Inferior parietal cortex (tissue), 1 donor: ENCODE results near the gene PRDM7.
A peak's percentile ranks its signal among the peaks of the same experiment; 100 is the strongest.

Source experiments
- DNase-seq: peaks from one replicate; pipeline ENCODE4 v3.0.0-alpha.2; 2016; ENCODE audit errors: extremely low spot score

Gene PRDM7

DNA sequence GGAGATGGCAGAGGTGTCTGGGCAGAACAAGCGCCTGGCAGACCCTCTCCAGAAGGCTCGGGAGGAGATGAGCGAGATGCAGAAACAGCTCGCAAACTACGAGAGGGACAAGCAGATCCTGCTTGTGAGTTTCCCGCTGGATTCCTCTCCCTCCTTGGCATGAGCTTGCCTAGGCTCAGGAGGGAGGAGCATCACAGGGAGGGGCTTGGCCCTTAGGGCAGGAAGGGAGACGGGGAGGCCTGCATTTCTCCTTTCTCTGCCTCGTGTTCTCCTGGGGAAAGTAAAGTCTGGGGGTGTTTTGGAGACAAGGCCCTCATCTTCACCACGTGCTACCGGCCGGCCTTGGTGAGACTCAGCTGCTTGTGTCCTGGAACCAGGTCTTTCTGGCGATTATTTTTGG lies 39.9 kb downstream of the PRDM7 start:
- DNase-seq = no peak

DNA sequence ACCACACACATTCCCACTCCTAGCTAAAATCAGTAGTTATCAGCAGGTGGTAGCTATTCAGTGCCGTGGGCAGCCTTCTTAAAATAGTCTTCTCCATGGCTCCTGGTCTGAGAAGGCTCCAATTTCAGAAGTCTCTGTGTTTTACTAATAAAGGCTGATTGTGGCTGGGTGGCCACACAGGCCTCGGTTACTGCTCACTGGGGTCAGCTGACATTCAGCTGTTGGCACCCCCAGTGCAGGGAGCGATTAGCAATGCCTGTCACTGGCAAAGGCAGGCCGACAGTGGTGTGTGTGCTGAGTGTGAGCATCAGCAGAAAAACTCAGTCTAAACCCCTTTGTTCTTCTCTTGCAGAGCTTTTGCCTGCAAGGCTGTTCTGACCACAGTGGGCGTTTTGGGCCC lies 41.2 kb downstream of the PRDM7 start:
- no peak for DNase-seq

DNA sequence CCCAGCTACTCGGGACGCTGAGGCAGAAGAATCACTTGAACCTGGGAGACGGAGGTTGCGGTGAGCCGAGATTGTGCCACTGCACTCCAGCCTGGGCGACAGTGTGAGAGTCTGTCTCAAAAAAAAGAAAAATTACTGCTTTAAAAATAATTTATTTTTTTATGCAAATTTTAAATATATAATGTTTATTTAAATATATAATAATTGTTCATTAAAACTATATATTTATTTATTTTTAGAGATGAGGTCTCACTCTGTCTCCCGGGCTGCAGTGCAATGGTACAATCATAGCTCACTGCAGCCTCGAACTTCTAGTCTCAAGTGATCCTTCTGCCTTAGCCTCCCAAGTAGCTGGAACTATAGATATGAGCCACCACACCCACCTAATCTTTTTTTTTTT lies 42.6 kb downstream of the PRDM7 start:
- no peak for DNase-seq

DNA sequence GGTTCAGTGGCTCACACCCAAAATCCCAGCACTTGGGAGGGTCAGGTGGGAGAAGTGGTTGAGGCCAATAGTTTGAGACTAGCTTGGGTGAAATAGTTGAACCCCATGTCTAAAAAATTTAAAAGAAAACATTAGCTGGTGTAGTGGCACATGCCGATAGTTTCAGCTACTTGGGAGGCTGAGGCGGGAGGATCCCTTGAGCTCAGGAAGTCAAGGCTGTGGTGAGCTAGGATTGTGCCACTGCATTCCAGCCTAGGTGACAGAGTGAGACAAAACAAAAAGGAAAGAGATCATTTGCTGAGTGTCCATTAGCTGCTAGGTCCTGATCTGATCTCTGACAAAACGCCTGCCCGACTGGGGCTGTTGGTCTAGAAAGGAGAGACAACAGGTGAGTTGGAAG lies 43.7 kb downstream of the PRDM7 start:
- DNase-seq = no peak

DNA sequence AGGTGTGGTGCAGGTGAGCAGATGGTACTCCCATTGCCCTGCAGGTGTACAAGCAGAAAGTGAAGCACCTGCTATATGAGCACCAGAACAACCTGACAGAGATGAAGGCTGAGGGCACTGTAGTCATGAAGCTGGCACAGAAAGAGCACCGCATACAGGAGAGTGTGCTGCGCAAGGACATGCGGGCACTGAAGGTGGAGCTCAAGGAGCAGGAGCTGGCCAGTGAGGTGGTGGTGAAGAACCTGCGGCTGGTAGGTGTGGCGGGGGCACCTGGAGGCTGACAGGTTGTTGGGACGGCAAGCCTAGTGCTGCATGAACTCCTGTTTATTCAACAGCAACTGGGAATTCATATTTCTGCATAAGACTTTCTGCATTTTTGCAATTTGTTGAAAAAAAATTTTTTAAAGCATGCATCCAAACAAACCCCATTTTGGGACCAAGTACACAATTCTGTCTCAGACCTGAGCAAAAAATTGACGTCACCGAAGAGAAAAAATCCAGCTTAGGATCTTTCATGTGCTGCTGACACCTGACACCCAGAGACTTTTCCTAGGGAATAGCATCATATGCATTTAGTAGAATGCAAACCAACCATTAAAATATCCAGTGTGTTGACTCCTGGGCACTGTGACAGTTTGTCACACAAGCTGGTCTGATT lies 44.3 kb downstream of the PRDM7 start:
- no peak for DNase-seq

DNA sequence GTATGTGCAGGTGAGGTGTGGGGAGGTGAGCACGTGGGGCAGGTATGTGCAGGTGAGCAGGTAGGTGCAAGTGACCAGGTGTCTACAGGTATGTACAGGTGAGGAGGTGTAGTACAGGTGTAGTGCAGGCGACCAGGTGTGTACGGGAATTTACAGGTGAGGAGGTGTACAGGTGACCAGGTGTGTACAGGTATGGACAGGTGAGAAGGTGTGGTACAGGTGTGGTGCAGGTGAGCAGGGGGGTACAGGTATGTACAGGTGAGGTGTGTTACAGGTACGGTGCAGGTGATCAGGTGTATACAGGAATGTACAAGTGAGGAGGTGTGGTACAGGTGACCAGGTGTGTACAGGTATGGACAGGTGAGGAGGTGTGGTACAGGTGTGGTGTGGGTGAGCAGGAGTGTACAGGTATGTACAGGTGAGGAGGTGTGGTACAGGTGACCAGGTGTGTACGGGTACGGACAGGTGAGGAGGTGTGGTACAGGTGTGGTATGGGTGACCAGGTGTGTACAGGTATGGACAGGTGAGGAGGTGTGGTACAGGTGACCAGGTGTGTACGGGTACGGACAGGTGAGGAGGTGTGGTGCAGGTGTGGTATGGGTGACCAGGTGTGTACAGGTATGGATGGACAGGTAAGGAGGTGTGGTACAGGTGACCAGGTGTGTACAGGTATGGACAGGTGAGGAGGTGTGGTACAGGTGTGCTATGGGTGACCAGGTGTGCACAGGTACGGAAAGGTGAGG lies 45.0 kb downstream of the PRDM7 start:
- no peak for DNase-seq

DNA sequence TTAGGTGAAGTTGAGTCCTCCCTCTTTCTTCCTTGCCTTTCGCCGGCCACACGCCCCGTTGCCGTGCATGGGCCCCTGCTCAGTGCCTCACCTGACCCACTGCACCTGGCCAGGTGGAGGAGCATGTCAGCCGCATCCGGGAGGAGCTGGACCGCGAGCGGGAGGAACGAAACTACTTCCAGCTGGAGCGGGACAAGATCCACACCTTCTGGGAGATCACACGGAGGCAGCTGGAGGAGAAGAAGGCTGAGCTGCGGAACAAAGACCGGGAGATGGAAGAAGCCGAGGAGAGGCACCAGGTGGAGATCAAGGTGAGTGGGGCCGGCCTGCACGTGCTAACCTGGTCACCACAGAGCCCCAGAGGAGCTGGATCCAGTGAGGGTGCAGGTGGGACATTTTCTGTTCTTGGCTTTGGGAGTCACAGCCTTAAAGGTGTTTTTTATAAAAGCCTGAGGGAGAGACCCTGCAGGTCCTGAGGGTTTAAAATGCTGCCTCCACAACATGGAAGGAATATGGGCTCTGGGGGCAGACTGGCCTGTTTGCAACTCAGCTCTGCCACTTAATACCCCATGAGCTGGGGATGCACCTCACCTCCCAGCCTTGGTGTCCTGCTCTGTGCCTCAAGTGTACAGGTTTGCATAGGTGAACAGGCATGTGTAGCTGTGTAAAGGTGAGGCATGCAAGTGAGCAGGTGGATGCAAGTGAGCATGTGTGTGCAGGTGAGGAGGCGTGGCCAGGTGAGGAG lies 45.8 kb downstream of the PRDM7 start:
- no peak for DNase-seq

DNA sequence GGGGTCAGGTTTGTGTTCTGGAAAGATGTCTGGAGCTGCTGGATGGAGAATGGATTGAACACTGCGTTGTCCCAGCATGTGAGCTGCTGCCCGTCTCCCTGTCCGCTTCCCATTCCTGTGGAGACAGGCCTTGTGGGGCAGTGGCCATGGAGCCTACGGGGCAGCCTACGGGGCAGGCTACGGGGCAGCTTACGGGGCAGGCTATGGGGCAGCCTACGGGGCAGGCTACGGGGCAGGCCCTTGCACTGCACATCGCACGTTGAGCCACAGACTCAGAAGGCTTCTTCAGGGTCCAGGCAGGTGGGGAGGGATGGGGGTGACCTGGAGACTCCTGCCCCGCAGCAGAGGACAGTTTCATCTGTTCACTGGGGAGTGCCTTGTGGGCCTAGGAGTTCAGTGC lies 48.1 kb downstream of the PRDM7 start:
- no peak for DNase-seq

DNA sequence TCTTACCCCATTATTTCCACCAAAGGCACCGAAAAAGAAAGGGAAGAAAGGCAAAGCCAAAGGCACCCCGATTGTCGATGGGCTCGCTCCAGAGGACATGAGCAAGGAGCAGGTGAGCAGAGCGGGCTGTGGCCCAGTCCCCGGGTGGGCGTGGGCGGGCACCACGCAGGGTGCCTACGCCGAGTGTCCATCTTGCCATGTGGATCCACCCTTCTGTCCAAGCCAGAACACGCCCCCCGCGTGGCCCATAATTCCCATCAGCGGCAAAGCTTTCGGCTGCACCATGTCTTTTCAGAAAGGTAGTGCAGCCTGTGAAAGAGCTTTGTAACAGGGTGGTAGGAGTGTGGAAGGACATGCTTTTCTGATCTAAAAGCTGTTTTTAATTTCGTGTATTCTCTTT lies 49.5 kb downstream of the PRDM7 start:
- no peak for DNase-seq

DNA sequence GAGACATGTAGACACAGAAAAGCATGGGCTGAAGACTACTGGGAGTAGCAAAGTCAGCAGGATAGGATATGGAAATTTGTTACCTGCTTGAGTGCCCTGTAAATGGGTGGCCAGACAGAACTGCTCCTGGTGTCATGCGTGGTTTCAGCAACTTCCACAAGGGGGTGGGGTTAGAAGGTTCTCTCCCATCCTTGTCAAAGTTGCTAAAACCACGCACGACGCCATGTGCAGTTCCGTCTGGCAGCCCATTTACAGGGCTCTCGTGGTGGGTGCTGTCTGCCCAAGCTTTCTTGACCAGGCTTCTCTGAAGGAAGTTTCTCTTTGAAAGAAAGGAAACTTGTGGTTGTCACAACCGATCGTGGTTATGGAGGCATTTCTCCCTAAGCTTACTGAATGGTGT lies 51.0 kb downstream of the PRDM7 start:
- DNase-seq = no peak

DNA sequence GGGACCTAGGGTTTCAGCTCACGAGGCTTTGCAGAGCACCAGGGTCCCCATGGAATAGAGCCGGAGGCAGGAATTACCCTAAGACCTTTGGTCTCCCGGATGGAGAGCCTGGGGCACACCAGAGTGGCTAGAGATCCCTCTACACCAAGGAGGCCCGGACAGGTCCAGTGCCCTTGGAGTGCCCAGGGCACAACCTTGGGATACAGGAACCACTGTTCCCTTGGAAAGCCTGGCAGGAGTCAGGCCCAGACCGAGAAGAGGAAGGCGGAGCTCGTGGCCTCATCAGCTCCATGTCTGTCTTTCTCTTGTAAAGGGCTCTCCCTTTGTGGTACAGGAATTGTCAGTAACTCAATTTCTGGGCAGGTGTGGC lies 54.1 kb downstream of the PRDM7 start:
- DNase-seq = no peak

DNA sequence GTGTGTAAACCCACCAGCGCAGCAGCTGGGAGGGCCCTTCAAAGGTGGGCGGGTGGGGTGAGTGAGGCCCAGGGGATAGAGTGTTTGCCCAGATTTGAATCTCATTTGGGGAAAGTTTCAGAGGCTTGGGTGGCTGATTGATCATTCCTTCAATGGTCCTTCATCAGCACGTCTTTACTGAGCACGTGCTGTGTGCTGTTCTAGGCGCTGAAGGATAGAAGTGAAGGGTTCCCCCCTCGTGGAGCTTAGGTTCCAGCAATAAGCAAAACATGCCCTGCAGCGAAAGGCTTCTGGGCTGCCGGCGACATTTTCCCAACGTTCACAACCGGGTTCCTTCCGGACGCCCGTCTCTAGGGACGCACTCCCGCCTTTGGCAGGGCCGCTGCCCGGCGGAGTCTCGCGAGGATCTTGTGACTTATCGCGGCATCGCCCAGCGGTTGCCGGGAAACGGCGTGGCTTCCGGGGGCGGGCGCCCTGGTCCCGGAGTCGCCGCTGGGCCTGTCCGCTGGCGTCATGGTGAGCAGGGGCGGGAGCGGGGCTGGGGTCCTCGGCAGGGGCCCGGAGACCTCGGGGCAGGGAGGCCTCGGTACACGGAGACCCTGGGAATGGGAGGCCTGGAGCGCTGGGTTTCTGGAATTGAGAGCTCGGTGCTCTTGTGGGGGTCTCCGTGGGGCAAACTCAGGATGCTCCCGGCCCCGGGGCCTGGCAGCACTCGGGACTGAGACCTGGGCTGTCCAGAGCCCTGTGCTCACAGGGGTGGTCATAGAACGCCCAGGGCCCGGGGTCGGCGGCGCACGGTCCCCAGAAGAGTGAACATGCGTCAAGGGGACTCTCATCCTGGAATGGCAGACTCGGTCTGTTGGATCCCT lies 54.7 kb downstream of the PRDM7 start:
- DNase-seq = peak; percentile 87

DNA sequence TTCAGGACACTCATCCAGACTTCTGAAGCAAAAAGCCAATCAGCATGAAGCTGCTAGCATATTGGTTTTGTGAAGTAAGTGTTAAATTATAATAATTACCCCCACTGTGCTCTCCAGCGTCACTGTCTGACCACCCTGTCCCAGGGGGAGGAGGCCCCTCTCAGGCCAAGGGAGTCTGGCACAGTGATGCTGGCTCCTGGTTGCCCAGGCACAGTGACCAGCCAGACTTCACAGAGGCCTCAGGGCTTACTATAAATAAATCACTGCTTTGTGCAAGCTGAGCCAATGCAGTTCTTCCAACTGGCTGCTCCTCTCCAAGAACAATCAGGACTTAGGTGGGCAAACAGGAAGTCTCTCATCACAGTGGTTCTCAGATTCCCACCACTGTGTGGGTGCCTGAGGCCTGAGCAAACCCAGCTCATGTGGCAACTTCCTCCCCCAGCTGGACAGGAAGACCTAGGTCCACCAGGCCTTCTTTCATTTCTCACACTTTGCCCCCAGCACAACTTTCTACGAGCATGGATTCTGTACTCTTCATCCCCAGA lies 56.2 kb downstream of the PRDM7 start:
- no peak for DNase-seq

DNA sequence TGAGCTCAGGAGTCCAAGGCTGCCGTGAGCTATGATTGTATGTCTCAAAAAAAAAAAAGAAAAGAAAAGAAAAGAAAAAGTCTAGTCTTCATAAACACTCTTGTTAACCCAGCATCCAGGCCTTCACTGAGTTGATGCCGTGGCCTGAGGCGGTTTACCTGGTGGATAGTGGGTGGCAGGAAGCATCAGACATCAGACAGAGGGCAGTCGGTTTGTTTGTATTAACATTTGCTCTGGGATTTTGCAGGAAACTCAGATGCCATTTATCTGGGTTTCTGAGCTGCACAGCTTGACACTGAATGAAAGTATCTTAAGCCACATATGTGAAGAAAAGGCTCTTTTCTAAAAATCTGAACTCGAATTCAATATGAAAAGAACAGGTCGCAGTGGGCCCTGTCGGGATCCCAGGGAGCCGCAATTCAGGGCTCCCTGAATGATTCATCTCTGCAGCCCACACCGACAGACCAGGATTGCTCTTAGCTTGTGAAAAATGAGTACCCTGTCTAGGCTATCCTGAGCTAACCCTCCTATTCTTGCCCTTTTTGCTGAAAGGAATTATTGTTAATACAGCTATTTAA lies 56.8 kb downstream of the PRDM7 start:
- DNase-seq = no peak

DNA sequence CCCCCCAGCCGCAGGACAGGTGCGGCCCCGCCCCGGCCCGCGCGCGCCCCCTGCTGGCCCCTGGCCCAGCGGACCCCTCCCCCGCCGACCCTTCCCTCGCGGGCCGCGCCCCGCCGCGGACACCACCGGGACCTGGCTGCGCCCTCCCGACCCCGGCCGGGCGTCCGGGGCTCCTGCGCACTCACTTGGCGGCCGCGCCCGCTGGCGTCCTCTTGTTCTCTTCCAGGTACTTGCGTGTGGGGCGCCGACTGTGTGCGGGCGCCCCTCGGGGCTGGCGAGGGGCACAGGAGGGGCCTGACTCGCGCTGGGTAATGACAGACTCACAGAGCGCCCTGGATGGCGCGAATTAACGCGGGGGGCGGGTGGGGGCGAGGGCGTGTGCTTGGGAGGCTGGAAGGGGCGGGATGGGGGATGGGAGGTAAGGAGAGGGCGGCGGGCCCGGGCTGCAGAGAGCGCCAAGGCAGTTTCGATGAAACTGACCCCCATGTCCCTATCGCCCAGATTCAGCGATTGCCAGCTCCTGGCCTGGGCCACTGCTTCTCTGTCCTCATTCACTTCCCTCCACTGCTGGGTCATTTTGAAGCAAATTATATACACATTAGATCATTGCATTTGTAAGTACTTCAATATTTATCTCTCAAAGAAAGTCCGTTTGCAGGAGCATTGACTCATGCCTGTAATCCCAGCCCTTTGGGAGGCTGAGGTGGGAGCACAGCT lies 57.4 kb downstream of the PRDM7 start:
- no peak for DNase-seq

DNA sequence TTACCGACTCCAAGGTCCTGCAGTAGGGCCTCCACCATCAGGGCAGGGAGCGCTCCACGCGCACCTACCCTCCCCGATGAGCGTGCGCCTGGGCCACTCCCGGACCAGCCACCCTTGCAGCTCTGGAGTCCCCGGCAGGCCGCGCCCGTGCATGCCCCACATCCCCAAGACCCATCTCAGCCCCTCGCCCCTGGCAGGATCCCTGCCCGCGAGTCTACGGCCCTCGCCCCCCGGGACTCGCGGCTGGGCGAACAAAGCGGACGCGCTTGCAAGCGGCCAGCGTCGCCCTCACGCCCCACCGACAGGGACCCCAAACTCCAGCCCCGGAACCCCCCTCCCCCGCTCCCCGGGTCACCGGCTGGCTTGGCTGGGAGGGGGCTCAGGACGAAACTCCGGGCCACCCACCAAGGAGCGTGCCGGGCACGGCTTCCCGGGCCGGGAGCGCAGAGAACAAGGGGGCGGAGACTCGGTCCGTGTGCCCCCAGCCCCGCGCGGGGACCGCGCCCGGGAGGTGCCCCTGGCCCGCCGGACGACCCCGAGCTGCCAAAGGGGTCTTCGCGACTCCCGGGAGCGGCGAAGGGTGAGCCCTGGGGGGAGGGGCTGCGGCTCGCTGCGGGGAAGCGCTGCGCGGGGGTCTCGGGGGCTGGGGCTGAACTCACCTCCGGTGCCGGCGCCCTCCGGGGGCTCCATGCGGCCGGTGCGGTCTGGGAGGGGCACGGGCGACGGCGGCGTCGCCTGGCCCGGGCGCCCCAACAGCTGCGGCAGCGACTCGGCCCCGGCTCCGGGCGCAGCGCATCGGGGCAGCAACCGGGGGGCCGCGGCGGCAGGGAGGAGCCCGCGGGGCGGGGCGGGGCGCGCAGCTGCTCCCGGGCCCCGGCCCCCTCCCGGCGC lies 58.2 kb downstream of the PRDM7 start, which contains the start of gene DBNDD1:
TSS of gene DBNDD1 (minus strand) at position 805 of the 891 bp plus-strand sequence. CDS start at position 690, 115 bp downstream.
- no peak for DNase-seq

DNA sequence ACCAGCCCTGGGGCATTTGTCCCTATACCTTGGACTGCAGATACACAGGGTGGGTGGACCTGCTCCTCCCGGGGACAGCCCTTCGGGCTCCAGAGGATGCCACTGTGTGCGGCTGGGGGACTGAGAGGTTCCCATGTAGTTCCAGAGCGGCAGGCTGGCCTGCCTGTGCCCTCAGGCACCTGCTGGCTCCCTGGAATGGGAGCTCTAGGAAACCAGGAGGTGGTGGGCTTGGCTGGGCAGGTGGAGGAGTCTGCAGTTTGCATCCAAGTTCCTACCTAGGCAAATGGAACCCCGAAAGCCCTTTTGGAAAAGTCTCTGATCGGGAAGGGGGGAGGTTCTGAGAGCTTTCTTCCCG lies 58.9 kb downstream of the PRDM7 start:
- no peak for DNase-seq

DNA sequence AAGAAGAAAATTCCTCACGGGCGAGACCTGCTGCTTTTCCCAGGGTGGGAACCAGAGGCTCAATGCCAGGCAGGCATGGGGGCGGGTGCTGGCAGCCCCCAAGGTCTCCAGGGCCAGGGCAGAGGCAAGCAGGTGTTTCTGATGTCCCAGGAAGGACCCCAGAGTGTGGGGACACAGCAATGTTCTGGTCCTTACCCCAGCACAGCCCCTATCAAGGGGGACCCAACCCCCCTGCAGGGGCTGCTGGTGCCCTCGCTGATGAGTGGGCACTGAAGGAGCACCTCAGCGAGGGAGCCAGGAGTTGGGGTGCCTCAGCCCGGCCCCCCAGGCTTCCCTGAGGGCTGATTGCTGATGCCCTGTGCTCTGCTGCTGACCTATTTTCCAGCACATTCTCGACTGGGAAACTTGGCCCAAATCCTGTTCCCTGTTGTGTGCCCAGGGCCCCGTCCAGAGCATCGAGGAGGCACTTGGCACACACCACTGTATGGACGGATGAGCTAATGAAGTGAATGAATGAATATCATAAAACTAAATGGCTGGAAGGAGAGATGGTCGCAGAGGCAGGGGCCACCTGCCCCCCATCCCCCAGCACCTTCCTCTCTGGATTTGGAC lies 60.7 kb downstream of the PRDM7 start:
- DNase-seq = no peak
